Activated T-helper 9 cell treated with anti-CD3 and anti-CD28 coated beads, Interleukin-2, amount 50 U/mL, for 16 hours (primary cell): ENCODE data around the gene DMAC1.

Source experiments
- DNase-seq: peaks from one replicate; pipeline ENCODE4 v3.0.0-alpha.2; 2020; ENCODE audit warnings: low read depth

Gene DMAC1, protein sequence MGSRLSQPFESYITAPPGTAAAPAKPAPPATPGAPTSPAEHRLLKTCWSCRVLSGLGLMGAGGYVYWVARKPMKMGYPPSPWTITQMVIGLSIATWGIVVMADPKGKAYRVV

DNA sequence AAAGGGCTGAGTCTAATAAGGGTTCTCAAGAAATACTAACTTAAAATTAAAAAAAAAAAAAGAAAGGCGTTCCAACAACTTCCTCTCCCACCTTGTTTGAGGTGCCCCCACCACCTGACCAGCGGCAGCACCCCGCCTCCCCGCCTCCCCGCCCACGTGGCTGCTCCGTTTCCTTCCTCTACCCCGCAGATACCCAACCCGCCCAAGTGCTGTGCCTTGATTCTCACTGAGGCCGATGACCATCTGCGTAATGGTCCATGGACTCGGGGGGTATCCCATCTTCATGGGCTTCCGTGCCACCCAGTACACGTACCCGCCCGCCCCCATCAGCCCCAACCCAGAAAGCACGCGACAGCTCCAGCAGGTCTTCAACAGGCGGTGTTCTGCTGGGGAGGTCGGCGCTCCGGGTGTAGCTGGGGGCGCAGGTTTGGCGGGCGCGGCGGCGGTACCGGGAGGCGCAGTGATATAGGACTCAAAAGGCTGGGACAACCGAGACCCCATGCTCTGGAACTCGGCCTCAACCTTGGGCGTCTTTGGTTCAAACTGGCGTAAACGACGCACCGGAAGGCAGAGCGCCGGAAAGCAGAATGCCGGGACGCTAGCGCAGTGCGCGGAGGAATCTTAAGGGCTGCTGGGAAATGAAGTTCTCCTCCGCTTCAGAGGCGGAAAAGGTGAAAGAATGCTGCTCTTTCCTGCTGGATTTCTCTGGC lies at the start of gene DMAC1:
Gene DMAC1 (minus strand): TSS at position 545 of the 710 bp plus-strand sequence. CDS start 44 bp downstream, at position 501.
- DNase-seq: peak; percentile 59

DNA sequence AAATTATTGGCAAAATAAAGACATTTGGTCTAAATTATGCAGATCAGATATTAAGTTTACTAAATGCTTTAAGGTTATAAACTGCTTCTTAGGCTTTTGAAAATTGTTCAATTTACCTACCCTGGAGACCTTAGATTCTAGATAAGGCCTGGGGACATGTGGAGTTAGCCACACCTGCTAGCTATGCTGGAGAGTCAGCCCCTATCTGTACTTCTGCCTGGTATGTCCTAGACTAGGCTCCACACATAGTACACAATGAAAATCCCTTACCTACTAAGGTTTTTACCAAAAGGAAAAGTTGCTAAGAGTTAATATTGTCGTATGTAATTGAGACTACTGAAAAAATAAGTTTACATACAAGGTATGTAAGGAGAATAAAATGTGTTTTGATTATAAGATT lies 49.8 kb upstream of the DMAC1 start:
- no peak for DNase-seq

DNA sequence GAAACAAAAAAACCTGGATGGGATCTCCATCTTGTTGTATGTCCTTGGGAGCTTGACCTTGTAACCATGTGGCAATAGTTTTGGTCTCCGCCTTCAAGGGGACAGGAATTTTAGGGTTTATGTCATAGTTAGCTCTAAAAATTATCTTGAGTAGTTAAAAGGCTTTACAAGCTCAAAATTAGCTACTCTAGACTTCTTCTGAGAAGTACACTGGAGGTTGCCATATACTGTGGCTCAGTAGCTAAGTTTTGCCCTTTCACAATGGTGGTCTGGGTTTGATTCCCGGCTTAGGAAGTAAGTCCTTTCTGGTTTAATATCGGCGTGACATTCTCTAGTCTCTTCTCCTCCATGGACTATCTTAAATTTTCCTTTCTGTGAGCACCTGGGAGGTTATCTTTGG lies 48.9 kb upstream of the DMAC1 start:
- DNase-seq: no peak

DNA sequence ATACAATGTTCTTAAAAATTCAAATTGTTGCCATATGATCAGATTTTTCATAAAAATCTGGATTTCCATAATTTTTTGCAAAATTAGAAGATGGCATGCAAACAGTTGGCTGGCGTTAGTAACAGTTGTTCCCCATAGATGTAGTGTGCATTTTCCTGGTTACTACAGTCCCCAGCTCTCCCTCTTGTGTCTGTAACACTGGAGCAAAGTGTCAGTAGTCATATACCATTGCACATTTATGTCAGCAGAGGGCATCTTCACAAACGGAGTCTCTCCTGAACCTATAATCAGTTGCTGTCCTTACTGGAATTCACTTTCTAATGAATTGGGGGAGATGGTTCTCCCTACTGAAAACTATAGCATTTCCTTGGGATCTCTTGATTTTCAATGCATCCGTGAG lies 44.7 kb upstream of the DMAC1 start:
- DNase-seq: no peak

DNA sequence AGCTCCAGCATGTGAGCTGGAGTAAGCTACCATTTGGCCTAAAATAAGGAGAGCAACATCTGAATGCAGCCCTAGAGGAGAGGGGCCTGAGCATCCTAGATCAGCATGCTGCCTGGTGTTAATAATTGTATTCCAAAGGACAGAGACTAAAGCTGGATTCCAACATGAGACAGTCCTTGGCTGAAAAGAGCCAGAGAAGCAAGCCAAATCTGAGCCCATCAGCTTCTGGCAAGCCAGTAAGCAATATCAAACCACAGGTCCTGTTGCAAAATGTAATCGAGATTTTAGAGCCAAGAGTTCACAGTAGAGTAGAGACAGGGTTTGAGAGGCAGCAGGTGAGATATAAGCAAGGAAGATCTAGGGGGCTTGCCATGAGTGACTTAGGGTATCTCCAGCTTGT lies 42.3 kb upstream of the DMAC1 start:
- DNase-seq: no peak

DNA sequence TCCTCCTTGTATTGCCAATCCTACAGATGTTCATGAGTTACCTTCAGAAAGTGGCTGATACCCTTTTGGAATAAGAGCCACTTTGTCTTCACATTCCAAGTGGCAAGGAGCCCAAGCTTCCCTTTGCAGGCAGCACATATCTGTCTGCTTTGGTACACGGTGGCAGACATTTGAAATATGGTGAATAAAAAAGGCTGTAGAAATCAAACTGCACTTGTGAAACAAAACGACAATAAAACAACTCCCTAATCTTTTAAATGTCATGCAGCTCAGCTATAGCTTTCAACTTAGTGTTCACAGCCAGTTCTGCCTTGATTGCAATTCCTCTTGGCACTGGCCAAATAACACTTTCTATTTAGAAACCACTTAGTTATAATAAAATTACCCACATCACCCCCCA lies 35.0 kb upstream of the DMAC1 start:
- no peak for DNase-seq

DNA sequence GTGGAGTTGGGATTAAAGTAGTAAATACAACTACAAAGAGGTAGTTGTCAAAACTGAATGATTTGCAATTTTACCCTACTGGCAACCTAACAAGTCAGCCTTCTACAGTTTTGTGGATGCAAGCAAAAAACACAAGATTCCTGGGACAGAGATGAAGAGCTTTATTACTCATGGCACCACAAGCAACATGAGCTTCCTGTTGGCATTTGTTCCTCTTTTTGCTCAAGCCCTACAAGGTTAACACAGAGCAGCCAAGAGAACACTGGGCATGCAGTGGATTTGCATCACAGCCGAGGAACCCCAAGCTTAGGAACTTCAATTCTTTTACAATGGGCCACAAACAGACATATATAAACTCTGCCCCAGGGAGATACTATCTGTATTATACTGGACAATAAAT lies 28.8 kb upstream of the DMAC1 start:
- DNase-seq: no peak

DNA sequence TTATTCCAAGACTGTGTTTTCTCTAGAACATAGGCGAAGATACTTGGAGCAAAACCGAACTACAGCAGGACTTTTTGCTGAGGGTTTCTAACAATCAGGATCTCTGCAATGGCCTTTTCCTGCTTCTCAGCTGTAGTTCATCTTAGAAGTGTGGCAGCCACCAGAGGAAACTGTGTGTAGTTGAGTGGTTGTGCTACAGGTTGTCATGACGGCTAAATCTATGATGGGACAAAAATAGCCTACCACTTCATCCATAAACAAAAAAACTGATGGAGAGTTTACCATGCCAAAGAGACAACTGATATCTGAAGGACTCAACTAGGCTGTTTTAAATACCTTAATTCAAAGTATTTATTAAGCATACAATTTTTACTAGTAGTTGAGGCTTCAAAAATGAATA lies 28.2 kb upstream of the DMAC1 start:
- no peak for DNase-seq

DNA sequence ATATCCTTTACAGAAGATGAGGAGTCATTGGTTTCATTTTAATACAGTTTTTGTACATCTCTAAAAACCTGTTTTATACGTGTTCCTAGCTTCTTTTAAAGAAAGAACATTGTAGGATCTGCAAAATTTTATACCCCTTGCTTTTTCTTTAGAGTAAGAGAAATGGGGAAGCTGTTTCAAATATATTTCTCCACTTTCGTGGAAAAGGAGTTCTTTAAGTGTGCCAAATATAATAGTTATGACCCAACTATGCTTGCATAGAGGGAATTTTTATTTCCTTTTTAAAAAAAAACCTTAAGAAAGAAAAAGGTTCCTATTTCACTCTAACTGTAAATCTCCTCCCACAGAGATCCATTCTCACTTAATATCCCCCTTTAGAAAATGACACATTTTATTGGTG lies 27.5 kb upstream of the DMAC1 start:
- DNase-seq: no peak

DNA sequence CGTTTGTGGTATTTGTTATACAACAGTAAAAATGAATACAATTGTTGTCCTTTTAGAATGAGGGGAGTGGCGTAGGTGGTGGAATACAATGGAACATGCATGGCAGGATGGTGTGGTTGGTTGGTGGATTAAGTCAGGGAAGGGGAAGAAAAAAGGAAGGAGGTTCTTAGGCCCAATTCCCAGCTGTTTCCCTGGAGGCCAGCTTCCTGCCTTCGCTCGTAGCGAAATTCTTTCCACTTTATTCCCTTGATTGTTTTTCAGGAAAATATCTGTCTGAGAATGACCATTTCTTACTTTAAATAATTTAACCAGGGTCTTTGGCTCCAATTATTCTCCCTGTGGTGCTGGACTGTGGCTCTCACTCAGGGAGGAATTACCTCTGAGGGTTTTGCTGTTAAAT lies 24.1 kb upstream of the DMAC1 start:
- DNase-seq: no peak

DNA sequence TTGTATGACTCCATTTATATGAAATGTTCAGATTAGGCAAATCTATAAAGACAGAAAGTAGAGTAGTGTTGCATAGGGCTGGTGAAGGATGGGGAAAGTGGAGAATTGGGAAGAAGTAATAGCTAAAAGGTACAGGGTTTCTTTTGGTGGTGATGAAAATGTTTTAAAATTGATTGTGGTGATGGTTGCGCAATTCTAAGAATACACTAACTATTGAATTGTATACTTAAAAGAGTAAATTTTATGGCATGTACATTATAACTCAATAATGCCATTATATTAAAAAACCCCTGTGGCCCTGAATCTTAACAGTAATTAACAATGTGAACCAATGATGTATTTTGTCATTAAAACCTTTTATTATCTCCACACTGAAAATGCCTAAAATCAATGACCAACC lies 20.4 kb upstream of the DMAC1 start:
- DNase-seq: no peak

DNA sequence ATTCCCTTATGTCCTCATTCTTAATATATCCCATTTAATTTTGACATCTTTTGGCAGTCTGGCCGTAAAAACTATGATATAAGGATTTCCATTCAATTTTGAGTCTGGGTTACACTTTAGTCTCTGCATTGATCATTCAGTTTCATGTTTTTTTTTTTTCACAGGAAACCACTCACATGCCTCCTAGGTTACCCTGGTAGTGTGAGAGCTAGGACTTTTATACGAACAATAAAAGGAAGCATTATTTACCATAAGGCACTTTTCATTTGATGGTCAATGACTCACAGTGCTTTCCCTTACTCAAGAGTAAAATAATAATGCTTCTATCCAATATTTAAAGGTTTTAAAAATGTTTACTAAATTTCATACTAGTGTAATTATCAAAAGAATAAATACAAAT lies 16.4 kb upstream of the DMAC1 start:
- DNase-seq: no peak

DNA sequence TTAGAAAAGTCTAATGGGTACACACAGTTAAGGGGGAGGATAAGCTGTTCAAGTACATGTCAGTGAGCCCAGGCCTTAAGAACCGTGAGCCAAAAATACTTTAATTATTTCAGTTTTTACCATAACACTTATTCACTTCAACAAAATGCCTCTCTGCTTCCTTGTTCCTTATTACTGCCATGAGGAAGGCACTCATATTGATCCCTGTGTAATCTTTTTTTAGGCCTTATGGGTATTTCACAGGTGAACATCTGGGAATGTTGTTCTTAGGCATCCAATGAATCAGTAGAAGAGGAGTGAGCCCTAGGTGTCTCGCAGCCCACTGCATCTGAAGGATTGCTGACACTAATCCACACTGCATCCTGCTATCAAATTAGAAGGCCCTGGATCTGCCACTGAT lies 13.5 kb upstream of the DMAC1 start:
- DNase-seq: no peak

DNA sequence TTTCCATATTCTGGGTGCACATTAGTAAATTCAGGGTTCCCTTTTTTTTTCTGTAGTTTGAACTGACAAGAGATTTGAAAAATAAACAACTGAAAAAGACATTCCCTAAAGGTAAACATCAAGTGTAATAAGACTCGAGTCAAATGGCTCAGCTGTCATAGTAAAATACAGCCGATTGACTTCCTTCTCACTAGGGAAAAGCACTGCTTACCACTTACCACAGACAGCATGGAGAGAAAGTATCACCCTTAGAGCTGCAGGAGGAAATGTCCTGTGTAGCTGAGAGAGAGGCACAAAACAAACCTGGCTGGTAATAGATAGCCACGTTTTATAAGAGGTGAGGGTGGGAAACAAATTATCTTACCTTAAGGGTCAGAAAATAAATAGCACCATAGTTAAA lies 12.1 kb upstream of the DMAC1 start:
- no peak for DNase-seq

DNA sequence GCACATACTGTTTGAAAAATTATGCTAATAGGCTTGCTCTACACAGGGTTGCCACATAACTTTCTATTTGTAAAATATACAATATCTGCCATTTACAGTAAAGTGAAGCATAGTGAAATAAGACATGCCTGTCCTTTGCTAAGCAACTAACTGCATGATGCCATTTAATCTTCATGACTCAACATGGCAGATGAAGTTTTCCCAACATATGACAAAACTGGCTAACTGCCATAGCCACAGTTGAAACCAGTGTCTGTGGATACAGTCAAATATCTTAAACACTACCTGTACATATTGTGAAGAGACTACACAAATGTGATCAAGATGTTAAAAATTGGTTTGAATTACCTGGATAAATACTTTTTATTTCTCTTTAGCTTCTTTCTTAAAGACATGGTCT lies 3.1 kb upstream of the DMAC1 start:
- DNase-seq: no peak

DNA sequence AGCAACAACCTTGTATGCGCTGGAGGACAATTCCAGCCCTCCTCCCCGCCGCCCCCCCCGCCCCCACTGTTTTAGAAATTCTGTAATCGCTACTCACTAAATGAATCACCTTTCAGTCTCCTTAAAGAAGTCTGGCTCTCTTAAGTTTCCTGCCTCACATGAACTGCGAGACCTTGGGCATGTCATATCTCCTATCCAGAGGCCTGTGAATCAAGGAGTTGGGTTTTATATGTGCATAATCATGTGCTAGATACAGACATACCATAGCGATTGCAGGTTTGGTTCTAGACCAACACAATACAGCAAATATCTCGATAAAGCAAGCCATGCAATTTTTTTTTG lies 337 bp upstream of the DMAC1 start:
- DNase-seq: no peak

DNA sequence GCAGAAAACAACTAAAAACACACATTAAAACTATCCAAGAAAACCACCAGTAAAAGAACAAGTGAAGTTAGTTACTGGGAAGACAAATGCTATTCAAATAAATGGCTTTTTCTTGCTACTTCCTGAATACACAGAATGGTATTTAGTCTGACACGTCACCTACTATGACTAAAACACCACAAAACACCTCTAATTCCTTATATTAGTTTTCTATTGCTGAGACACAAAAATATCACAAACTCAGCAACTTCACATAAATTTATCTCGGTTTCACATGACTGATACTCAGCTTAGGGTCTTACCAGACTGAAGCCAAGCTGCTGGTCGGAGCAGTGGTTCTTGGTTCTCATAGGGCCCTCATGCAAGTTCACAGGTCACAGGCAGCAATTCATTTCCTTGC lies 5.4 kb downstream of the DMAC1 start:
- no peak for DNase-seq

DNA sequence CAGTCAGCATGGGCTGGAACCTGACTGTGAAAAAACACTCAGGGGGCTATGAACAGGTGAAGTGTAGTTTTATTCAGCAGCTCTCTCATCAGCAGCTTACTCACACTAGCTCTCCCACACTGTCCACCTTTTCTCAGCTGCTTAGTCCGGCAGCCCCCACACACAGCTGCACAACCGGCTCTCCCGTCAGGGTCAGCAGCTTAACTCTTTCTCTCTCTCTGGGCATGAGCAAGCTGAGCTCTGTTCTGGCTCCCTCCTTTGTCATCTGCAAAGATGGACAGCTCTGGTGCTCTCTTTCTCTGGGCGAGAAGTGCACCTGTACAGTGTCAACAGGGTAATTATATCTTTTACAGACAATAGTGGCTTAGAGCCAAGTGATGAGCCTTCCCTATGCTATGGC lies 8.2 kb downstream of the DMAC1 start:
- no peak for DNase-seq

DNA sequence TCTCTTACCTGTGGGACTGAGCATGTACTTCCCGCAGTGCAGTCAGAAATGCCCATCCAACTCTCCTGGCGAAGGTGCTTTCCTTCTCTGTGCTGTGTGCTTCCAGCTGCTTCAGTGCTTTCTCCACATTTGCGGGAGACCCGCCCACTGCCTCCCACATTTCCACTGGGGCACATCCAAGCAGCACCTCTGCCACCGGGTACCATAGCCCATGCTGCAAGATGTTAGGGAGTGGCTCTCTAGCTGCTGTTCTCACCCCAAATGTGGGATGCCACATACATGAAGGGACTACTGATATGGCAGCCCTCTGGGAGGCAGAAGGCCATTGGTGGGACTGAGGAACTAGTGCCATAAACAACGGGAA lies 8.8 kb downstream of the DMAC1 start:
- no peak for DNase-seq

DNA sequence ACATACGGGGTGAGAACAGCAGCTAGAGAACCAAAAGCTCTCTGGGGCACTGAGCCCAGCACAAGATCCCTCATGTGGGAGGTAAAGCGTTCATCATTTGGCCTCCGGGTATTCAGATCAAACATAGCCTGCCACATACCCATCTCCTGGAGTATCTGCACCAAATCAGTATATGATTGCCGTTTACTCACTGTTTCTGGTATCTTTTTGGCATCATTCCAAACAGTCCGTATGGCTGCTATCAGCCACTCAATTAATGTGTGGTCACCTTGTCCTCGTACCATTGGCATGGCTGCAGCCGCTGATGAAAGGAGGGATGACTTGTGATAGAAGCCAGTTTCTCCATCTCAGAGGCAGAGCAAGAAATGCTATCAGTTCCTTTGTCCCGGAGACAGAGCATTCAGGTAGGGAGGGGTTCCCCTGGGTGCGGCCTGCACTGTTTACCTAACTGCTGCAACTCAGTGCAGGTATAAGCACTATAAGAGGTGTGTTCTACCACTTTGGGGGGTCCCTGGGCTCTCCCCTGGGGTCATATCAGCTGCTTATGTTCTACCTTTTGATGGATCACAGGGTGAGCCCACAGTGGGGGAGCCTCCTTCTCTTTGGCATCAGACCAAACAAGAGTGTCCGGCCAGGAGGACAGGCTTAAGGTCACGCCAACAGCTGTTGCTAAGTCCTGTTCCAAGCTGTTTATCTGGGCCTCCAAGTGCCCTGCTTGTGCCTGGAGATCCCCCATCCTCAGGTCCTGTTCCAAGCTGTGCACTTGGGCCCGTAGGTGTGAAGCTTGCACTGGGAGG lies 9.4 kb downstream of the DMAC1 start:
- no peak for DNase-seq

DNA sequence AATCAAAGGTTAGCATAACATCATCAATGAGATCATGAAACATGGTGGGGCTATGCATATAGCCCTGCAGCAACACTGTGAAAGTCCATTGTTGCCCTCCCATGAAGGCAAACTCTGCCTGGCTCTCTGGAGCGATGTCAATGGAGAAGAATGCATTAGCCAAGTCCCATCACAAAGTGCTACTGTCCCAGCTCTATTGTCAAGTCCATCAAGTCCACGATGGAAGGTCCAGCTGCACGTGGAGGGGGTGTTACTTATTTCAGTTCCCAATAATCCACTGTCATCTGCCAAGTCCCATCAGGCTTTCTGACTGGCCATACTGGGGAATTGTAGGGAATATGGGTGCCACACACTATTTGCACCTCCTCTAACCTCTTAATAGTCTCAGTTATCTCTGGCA lies 10.8 kb downstream of the DMAC1 start:
- no peak for DNase-seq

DNA sequence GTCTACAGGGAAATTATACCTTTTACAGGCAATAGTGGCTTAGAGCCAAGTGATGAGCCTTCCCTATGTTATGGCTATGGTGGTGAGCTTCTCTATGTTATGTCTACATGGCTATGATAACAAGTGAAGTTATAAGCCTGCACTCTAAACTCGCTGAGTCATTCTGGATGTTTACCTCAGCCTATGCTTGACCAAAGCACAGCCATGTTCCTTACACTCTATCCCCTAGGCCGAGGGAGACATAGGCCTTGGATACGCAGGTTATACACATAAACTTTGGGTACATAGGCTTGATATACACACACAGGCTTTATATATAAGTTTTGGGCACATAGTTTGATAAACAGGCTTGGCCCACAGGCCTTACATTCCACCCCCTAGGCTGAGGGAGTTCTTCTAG lies 13.8 kb downstream of the DMAC1 start:
- DNase-seq: no peak

DNA sequence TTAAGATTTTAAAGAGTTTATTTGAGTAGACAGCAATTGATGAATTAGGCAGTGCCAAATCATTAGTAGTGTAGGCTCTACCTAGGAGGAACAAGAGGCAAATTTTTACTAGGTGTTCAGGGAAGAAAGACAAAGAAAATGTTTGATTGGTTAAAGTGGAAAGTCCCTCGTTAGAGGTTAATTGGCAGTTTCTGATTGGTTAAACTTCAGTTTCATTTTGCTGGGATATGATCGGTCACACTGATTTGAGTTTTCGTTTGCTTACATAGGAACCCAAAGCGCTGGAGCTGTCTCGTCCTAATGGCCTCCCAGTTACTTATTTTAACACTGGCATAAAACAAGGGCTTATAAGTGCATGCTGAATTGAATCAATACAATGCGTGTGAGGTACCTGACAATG lies 15.1 kb downstream of the DMAC1 start:
- no peak for DNase-seq

DNA sequence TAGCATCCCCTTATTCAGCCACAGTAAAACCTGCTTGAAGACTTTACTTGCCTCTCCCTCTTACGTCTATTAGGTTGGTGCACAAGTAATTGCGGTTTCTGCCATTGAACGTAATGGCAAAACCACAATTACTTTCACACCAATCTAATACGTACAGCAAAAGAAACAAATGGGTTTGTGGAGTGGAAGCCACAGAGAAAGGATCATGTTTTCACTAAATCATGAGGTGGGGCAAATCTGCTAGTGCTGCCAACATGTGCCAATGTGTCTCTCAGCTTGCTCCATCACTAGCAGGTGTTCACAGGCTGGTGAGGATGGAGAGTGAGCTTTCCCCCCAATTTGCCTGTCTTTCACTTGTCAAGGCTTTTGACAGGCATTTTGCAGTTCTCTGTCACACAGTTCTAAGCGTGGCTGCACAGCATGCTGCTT lies 15.9 kb downstream of the DMAC1 start:
- DNase-seq: no peak
